ENCODE data around the gene TRIM15. TPM values are rescaled to one million over a fixed set of nuclear protein-coding genes. Genes with fewer than 3 reads are reported as not detected.

TRIM15 gene
- total RNA-seq, 1 experiment from 2014 or later: 11.8 TPM

GRCh38 chr6:30206799-30207618 lies 43.7 kb downstream of the TRIM15 start:
- BruUV-seq (replicated peaks): no TSS peak

GRCh38 chr6:30207619-30208295 lies 44.4 kb downstream of the TRIM15 start:
- no peak for DNase-seq
- BruUV-seq (replicated peaks): no TSS peak
- no peaks in the 10 kb centered on the region for H3K27me3 Mint-ChIP-seq (ENCODE audit: unreplicated experiment)
- H3K36me3 Mint-ChIP-seq (ENCODE audit: insufficient read depth, unreplicated experiment): peaks cover 70% of the 10 kb centered on the region
- no peaks in the 10 kb centered on the region for H3K9me3 Mint-ChIP-seq (ENCODE audit: low read depth, unreplicated experiment)
- peaks cover 70% of the 10 kb centered on the region for H3K4me1 Mint-ChIP-seq (ENCODE audit: low read depth, unreplicated experiment)
- intact Hi-C loops (cut with micrococcal nuclease; ENCODE audit: unreplicated experiment): no loop called here
- H3K4me3 Mint-ChIP-seq (ENCODE audit: low read depth, unreplicated experiment): peak overlapping the region; percentile 61
- CTCF ChIA-PET: interaction anchor here (0.6 to 1.3 kb wide), 4 partner anchors 11 to 795 kb away, joined by 3 to 6 read pairs (median 3); no protein-coding TSS in a partner anchor
- peak overlapping the region; percentile 77 for H3K27ac Mint-ChIP-seq (ENCODE audit: unreplicated experiment)
- no peak for TF ChIP-seq CTCF (IDR thresholded peaks at IDR 0.05; ENCODE audit: unreplicated experiment)

More at GRCh38 chr6:30206799-30207618, 43.7 kb downstream of the TRIM15 start:
- Mint-ChIP-seq H3K4me3 (ENCODE audit: low read depth, unreplicated experiment) (peak overlapping the region; percentile 61), H3K4me1 (ENCODE audit: low read depth, unreplicated experiment) (peaks cover 78% of the 10 kb centered on the region), H3K9me3 (ENCODE audit: low read depth, unreplicated experiment) (no peaks in the 10 kb centered on the region), H3K36me3 (ENCODE audit: insufficient read depth, unreplicated experiment) (peaks cover 65% of the 10 kb centered on the region), H3K27ac (ENCODE audit: unreplicated experiment) (peak overlapping the region; percentile 77), H3K27me3 (ENCODE audit: unreplicated experiment) (no peaks in the 10 kb centered on the region)
- CTCF ChIA-PET: interaction anchor here (0.6 to 1.3 kb wide), 5 partner anchors 11 to 794 kb away, joined by 3 to 6 read pairs (median 3); no protein-coding TSS in a partner anchor
- intact Hi-C loops (cut with micrococcal nuclease; ENCODE audit: unreplicated experiment): no loop called here
- no peak for TF ChIP-seq CTCF (IDR thresholded peaks at IDR 0.05; ENCODE audit: unreplicated experiment)
- peak; percentile 36 for DNase-seq

- BruUV-seq (replicated peaks): no TSS peak
- peak overlapping the region; percentile 99 for H3K4me3 Mint-ChIP-seq (ENCODE audit: low read depth, unreplicated experiment)
- intact Hi-C loops (cut with micrococcal nuclease; ENCODE audit: unreplicated experiment): loop anchor here (5.0 kb wide), 1 partner anchor 116 kb away; the partner anchor contains the start of gene TRIM39
- no peak for DNase-seq
- H3K36me3 Mint-ChIP-seq (ENCODE audit: insufficient read depth, unreplicated experiment): peaks cover 84% of the 10 kb centered on the region
- peak overlapping the region; percentile 8 for H3K27ac Mint-ChIP-seq (ENCODE audit: unreplicated experiment)
- no peaks in the 10 kb centered on the region for H3K27me3 Mint-ChIP-seq (ENCODE audit: unreplicated experiment)
- CTCF ChIA-PET: no interaction called here
- peaks cover 66% of the 10 kb centered on the region for H3K4me1 Mint-ChIP-seq (ENCODE audit: low read depth, unreplicated experiment)
- no peaks in the 10 kb centered on the region for H3K9me3 Mint-ChIP-seq (ENCODE audit: low read depth, unreplicated experiment)
- TF ChIP-seq CTCF (IDR thresholded peaks at IDR 0.05; ENCODE audit: unreplicated experiment): no peak
These were observed 48.0 kb downstream of the TRIM15 start for GRCh38 chr6:30211306-30211705.

GRCh38 chr6:30211899-30212298 lies 48.6 kb downstream of the TRIM15 start:
- Mint-ChIP-seq H3K27me3 (ENCODE audit: unreplicated experiment) (no peaks in the 10 kb centered on the region), H3K9me3 (ENCODE audit: low read depth, unreplicated experiment) (no peaks in the 10 kb centered on the region), H3K4me3 (ENCODE audit: low read depth, unreplicated experiment) (peak overlapping the region; percentile 99), H3K27ac (ENCODE audit: unreplicated experiment) (peak overlapping the region; percentile 94), H3K36me3 (ENCODE audit: insufficient read depth, unreplicated experiment) (peaks cover 78% of the 10 kb centered on the region), H3K4me1 (ENCODE audit: low read depth, unreplicated experiment) (peaks cover 60% of the 10 kb centered on the region)
- no TSS peak for BruUV-seq (replicated peaks)
- no peak for DNase-seq
- intact Hi-C loops (cut with micrococcal nuclease; ENCODE audit: unreplicated experiment): loop anchor here (5.0 kb wide), 1 partner anchor 115 kb away; the partner anchor contains the start of gene TRIM39
- no peak for TF ChIP-seq CTCF (IDR thresholded peaks at IDR 0.05; ENCODE audit: unreplicated experiment)
- CTCF ChIA-PET: interaction anchor here (1.1 kb wide), 1 partner anchor 81 kb away, joined by 3 read pairs; no protein-coding TSS in a partner anchor

Measured in Calu3 (cell line).